Measurements from ENCODE around the gene SBSN.

- no peak for TF ChIP-seq POLR2AphosphoS5 (IDR thresholded peaks at IDR 0.05)
- TF ChIP-seq CTCF (IDR thresholded peaks at IDR 0.05): no peak
- TF ChIP-seq EP300 (IDR thresholded peaks at IDR 0.05): no peak
These were observed 25.4 kb downstream of the SBSN start for GRCh38 chr19:35502751-35503150.
